Activated T-helper 2 cell treated with anti-CD3 and anti-CD28 coated beads, Interferon-gamma antibody, Interleukin-2, Interleukin-4, amounts not matched to agents 10 μg/mL and 5 μg/mL and 100 μg/mL, durations not matched to agents 14 hours and 24 hours and 36 hours (primary cell): ENCODE measurements around the gene TTC9C. TPM values are rescaled to one million over a fixed set of nuclear protein-coding genes. Genes with fewer than 3 reads are reported as not detected.
"Not testable (repeated sequence)": the region's sequence is repeated elsewhere in the genome, so short reads cannot be mapped to it uniquely, and the experiment has no call there.

Source experiments
- DNase-seq: peaks from one replicate; pipeline ENCODE4 v3.0.0; 2021; ENCODE audit warnings: low spot score
- H3K27ac Mint-ChIP-seq: one replicate; pipeline ENCODE4 v1.8.0; 2021; ENCODE audit warnings: mixed read lengths
- H3K27me3 Mint-ChIP-seq: one replicate; pipeline ENCODE4 v1.8.0; 2021; ENCODE audit warnings: low read depth, mixed read lengths
- H3K36me3 Mint-ChIP-seq: one replicate; pipeline ENCODE4 v1.8.0; 2021; ENCODE audit warnings: low read depth, mixed read lengths
- H3K4me1 Mint-ChIP-seq: one replicate; pipeline ENCODE4 v1.8.0; 2021; ENCODE audit warnings: low read depth, mixed read lengths
- H3K4me3 Mint-ChIP-seq: one replicate; pipeline ENCODE4 v1.8.0; 2021; ENCODE audit warnings: low read depth, mild to moderate bottlenecking, moderate library complexity, mixed read lengths
- H3K9me3 Mint-ChIP-seq: one replicate; pipeline ENCODE4 v1.8.0; 2021; ENCODE audit warnings: mixed read lengths
- intact Hi-C: fragments of 100-400 bp; cut with micrococcal nuclease; formaldehyde crosslinking; loops from one replicate; pipeline ENCODE4 v1.15.1; 2023
- total RNA-seq: library from RNA; stranded (reverse); gene quantifications from 2 replicates; pipeline ENCODE4 v1.2.3, GENCODE V29; 2022

The TTC9C gene
- total RNA-seq, 1 donor from 2014 or later, result 39.4 TPM

DNA sequence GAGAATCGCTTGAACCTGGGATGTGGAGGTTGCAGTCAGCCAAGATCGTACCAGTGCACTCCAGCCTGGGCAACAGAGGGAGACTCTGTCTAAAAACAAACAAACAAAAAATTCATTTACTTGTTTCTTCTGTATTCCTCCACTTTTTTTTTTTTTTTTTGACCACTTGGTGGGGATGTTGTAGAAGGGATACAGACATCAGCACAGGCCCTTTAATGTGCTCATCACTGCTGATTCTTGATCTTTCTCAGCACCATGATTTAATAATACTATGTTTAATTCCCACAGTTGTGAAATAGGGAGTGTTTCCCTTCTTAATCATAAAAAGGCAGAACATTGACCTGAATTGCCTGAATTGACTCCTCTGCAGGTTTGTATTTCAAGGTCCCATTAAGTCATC, 4.5 kb downstream of the TTC9C start:
- H3K4me3 Mint-ChIP-seq, result no peak overlapping the region
- intact Hi-C loops, result no loop called here
- H3K27ac Mint-ChIP-seq, result peak overlapping the region; percentile 6
- H3K36me3 Mint-ChIP-seq, result peaks cover 43% of the 10 kb centered on the region
- no peak for DNase-seq
- H3K27me3 Mint-ChIP-seq, result no peaks in the 10 kb centered on the region
- H3K4me1 Mint-ChIP-seq, result peaks cover 10% of the 10 kb centered on the region
- H3K9me3 Mint-ChIP-seq, result no peaks in the 10 kb centered on the region

DNA sequence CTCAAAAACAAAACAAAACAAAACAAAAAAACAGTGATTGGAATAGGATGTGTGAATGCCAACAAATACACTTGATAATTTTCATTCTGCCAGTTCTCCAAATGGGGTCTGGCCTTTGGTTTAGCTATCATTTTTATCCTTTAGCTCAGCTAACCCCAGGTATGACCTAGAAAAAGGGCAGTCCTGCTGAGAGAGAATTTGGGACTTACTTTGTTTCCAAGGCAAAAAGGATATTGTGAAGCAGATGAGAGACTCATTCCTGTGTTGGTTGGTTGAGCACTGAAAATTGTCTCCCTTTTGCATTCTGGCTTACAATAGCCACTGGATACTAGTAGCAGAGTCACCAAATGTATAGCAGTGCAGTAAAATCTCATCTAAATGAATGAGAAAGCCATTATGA, 8.9 kb downstream of the TTC9C start:
- intact Hi-C loops, result no loop called here
- H3K36me3 Mint-ChIP-seq, result peaks cover 40% of the 10 kb centered on the region
- H3K27ac Mint-ChIP-seq, result no peak overlapping the region
- no peaks in the 10 kb centered on the region for H3K9me3 Mint-ChIP-seq
- H3K27me3 Mint-ChIP-seq, result no peaks in the 10 kb centered on the region
- peaks cover 5% of the 10 kb centered on the region for H3K4me1 Mint-ChIP-seq
- DNase-seq, result no peak
- no peak overlapping the region for H3K4me3 Mint-ChIP-seq

DNA sequence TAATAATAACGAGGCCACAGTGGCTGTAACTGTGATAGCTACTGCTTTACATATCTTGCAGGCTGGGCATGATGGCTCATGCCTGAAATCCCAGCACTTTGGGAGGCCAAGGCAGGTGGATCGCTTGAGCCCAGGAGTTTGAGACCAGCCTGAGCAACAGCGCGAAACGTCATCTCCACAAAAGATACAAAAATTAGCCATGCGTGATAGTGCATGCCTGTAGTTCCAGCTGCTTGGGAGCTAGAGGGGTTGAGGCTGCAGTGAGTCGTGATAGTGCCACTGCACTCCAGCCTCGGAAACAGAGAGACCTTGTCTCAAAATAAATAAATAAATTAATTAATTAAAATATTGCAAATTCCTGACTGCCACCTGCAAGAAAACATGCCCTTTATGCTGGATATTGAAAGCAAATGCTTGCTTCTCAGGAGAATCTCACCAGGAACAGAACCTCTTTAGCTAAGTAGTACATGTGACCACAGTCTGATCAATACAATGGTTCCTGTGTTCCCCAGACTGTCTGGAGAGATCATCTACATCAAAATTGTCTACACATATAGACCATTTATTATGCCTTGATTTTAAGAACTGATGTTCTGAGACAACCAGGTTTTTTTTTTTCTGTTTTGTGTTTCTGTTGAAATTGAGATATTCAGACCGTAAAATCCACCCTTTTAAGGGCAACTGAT, 19.3 kb downstream of the TTC9C start:
- Mint-ChIP-seq H3K4me3 (no peak overlapping the region), H3K9me3 (no peaks in the 10 kb centered on the region), H3K36me3 (peaks cover 11% of the 10 kb centered on the region), H3K4me1 (peaks cover 4% of the 10 kb centered on the region), H3K27me3 (no peaks in the 10 kb centered on the region), H3K27ac (no peak overlapping the region)
- intact Hi-C loops, result no loop called here
- no peak for DNase-seq

DNA sequence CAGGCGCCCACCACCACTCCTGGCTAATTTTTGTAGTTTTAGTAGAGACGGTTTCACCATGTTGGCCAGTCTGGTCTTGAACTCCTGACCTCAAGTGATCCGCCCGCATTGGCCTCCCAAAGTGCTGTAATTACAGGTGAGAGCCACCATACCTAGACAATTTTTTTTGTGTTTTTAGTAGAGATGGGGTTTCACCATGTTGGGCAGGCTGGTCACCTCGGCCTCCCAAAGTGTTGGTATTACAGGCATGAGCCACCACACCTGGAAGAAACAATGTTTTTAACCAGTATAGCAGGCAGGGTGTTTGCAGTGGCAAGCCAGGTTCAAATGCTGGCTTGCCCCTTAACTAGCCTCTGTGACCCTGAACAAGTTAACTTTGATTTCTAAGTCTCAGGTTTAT, 21.6 kb downstream of the TTC9C start:
- H3K36me3 Mint-ChIP-seq, result peaks cover 11% of the 10 kb centered on the region
- H3K27ac Mint-ChIP-seq, H3K9me3 Mint-ChIP-seq, H3K27me3 Mint-ChIP-seq, intact Hi-C loops, H3K4me3 Mint-ChIP-seq, H3K4me1 Mint-ChIP-seq, DNase-seq: not testable (repeated sequence)

DNA sequence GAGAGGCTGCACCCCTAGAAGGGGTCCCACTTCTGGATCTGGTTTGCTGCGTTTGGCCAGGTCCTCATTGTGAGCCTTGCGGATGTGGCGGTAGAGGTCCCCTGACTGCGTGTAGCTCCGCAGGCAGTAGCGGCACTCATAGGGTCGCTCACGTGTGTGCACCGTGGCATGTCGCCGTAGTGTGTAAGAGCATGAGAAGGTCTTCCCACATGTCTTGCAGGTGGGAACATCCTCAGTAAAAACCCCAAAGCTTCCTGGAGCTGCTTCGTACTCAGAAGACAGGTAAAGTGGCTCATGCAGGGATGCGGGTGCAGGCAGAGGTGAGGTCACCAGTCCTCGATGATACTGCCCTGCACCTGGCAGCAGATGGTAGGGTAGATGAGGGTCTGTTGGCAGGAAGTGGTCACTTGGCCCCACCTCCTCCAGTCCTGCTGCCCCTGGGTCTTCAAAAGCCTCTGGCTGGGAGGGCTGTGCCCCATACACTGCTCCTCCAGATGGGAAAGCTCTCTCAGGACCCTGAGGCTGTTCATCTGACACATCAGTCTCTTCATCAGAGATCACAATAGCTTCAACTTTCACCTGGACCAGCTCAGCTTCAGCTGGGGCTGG, 24.0 kb downstream of the TTC9C start:
- intact Hi-C loops, result loop anchor here (2.0 kb wide), 1 partner anchor 23 kb away; the partner anchor contains the start of gene TTC9C
- peak overlapping the region; percentile 46 for H3K27ac Mint-ChIP-seq
- no peak overlapping the region for H3K4me3 Mint-ChIP-seq
- H3K9me3 Mint-ChIP-seq, result no peaks in the 10 kb centered on the region
- DNase-seq, result no peak
- H3K27me3 Mint-ChIP-seq, result no peaks in the 10 kb centered on the region
- H3K4me1 Mint-ChIP-seq, result peaks cover 7% of the 10 kb centered on the region
- H3K36me3 Mint-ChIP-seq, result peaks cover 11% of the 10 kb centered on the region

DNA sequence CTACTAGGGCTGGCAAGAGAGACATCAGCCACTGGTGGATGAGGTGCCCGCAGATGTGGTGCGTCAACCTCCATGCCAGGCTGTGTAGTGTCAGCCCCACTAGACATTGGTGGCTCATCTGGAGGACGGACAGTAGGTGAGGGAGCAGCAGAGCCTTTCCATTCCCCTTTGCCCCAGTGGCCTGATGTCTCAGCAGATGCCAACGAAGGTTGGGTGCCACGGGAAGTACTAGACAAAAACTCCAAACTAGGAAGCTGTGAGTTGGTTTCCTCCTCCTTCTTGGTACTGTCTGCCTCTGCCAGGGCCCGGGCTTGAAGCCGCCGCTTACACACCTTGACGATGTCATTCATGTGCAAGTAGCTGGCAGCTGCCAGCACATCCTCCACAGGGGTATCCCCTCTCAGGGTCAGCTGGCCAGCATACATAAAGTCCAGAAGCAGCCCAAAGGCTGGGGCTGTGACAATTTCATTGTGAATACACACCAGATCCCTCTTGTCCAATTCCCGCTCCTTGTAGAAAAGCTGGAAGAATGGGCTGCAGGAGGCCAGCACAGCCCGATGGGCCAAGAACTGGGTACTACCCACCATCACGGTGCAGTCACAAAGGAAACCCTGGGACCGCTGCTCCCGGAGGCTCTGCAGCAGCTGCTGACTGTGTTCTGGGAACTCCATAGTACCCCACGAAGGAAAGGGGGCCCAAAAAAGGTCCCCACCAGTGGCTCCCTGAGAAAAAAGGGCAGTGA, 24.9 kb downstream of the TTC9C start:
- Mint-ChIP-seq H3K4me1 (peaks cover 7% of the 10 kb centered on the region), H3K27ac (peak overlapping the region; percentile 93), H3K4me3 (peak overlapping the region; percentile 85), H3K27me3 (no peaks in the 10 kb centered on the region), H3K36me3 (peaks cover 11% of the 10 kb centered on the region), H3K9me3 (no peaks in the 10 kb centered on the region)
- intact Hi-C loops, result loop anchor here (1.0 to 2.0 kb wide), 2 partner anchors 8 to 24 kb away; partner anchors contain the start of genes POLR2G and TTC9C
- DNase-seq, result no peak

DNA sequence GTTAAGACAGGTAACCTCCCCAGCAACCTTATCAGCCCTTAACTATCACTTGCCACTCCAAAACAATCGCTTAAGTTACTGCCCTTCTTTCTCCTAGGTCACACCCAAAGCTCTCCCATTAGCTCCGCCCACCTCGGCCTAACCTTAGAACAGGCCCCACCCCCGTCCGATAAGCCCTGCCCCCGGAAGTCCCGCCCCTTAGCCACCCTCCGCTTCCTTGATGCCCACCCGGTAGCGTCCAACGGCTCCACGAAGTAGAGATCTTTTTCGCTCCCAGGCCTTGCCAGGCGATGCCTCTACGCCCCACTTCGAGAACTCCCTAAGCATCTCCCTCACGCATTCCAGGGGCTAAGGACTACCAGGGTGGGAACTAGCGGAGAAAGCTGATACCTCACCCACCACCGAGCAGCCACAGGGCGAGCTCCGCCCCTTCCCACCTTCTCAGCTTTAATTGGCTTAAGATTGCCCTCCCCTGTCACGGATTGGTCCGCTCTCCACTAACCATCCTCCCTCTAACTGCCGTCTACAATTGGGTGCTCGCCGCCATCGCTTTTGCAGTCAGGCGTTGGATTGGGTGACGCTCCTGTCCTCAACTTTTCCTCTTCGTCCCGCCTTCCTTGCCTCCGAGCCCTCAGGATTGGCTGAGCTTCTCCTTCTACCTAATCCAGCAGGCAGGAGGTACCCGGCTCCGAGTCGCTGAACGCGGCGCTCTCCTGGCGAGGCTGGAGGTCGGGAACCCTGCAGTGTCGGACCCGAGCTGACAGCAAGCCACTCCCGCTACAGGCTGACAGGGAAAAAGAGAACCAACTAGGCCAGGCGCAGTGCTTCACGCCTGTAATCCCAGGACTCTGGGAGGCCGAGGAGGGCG, 25.7 kb downstream of the TTC9C start, which contains the start of gene ZBTB3:
Gene ZBTB3 (minus strand): TSS at position 425 of the 868 bp plus-strand sequence. CDS start 496 bp downstream, outside the sequence.
- Mint-ChIP-seq H3K4me1 (peaks cover 5% of the 10 kb centered on the region), H3K4me3 (peak within 1 kb of the TSS; percentile 85), H3K36me3 (peaks cover 8% of the 10 kb centered on the region), H3K9me3 (no peaks in the 10 kb centered on the region), H3K27me3 (no peaks in the 10 kb centered on the region), H3K27ac (peak within 1 kb of the TSS; percentile 93)
- DNase-seq, result peak; percentile 98
- intact Hi-C loops, result loop anchor here (1.0 to 2.0 kb wide), 6 partner anchors 7 to 77 kb away; partner anchors contain the start of genes NXF1, POLR2G, TAF6L and TMEM179B

DNA sequence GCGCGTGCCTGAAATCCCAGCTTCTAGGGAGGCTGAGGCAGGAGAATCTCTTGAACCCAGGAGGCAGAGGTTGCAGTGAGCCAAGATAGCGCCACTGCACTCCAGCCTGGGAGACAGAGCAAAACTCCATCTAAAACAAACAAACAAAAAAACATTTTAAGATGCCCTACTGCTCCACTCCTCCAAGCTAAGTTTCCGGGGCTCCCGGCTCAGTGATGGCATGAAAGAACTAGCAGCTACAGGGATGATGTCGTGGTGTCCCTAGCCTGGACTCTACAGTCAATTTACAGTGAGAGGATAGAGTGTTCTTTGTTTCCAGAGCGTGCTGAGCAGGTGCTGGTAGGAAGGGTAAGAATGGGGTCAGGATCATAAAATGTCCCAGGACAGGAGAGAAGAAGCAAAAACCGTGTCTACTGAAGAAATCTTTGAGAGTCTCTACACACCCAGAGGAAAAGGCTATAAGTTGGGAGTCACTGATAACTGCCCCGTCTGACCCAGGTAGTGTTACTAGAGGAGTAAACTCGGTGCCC, 26.9 kb downstream of the TTC9C start:
- Mint-ChIP-seq H3K36me3 (peaks cover 3% of the 10 kb centered on the region), H3K27ac (no peak overlapping the region), H3K4me1 (peaks cover 3% of the 10 kb centered on the region), H3K9me3 (no peaks in the 10 kb centered on the region), H3K4me3 (peak overlapping the region; percentile 33), H3K27me3 (no peaks in the 10 kb centered on the region)
- DNase-seq, result no peak
- intact Hi-C loops, result loop anchor here (2.0 kb wide), 1 partner anchor 50 kb away; the partner anchor contains the start of gene NXF1

DNA sequence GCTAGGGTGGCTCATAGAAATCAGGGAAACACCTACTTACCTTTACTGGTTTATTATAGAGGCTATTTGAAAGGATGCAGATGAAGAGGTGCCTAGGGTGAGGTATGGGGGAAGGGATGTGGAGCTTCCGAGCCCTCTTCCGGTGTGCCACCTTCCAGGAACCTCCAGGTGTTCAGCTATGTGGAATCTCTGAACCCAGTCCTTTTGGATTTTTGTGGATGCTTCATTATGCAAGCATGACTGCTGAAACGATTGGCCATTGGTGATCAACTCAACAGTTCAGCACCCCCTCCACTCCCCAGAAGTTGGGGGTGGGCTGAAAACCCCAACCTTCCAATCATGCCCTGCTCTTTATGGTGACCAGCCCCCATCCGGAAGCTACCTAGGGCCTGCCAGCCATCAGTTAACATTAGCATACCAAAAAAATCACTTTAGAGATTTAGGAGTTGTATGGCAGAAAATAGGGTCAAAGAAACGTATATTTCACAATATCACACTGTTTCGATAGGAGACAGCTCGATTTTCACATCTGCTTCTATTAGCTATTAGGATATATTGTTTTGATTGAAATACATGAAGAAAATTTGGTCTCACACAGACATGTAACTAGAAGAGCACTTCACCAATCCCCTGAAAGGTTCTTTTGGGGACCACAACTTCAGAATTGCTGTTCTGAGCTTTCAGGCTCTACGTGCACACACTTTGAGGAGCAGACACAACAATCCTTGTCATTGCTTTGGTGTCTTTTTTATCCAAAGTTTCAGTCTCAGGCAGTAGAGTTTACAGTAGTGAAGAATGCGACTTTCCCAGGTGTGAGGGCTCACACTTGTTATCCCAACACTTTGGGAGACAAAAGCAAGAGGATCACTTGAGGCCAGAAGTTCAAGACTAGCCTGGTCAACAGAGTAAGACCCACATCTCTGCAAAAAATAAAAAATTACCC, 29.8 kb downstream of the TTC9C start:
- Mint-ChIP-seq H3K4me1 (peaks cover 11% of the 10 kb centered on the region), H3K9me3 (no peaks in the 10 kb centered on the region), H3K27me3 (no peaks in the 10 kb centered on the region), H3K27ac (no peak overlapping the region), H3K4me3 (no peak overlapping the region), H3K36me3 (peaks cover 6% of the 10 kb centered on the region)
- no peak for DNase-seq
- intact Hi-C loops, result no loop called here

DNA sequence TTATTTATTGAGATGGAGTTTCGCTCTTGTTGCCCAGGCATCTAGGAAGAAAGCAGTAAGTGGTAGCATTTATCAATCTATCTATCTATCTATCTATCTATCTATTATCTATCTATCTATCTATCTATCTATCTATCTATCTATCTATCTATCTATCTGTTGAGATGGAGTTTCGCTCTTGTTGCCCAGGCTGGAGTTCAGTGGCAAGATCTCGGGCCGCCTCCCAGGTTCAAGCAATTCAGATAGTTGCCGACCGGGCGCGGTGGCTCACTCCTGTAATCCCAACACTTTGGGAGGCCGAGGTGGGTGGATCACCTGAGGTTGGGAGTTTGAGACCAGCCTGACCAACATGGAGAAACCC, 32.6 kb downstream of the TTC9C start:
- H3K27me3 Mint-ChIP-seq, DNase-seq: not testable (repeated sequence)
- peak overlapping the region; percentile 60 for H3K27ac Mint-ChIP-seq

DNA sequence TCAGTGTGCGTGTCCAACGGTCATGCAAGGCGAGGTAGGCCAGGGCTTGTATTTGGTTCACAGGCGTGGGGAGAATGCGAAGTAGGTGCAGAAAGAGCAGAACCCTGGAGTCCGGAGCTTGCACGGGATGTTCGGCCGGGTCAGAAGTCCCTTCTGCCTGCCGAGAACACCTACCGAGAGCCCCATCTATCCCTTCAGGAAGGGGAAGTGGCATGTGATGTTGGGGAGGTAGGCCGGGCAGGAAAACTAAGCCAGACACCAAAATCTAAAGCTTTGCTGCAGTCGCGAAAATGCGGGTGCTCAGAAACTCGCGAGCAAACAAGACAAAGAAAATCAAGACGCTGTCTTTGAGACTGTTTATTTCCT, 42.5 kb downstream of the TTC9C start:
- peaks cover 29% of the 10 kb centered on the region for H3K36me3 Mint-ChIP-seq
- H3K9me3 Mint-ChIP-seq, result no peaks in the 10 kb centered on the region
- intact Hi-C loops, result loop anchor here (1.0 to 5.0 kb wide), 7 partner anchors 9 to 178 kb away; partner anchors contain the start of genes HNRNPUL2, POLR2G, TMEM179B and TUT1
- peaks cover 13% of the 10 kb centered on the region for H3K4me1 Mint-ChIP-seq
- H3K27me3 Mint-ChIP-seq, result no peaks in the 10 kb centered on the region
- peak overlapping the region; percentile 92 for H3K27ac Mint-ChIP-seq
- H3K4me3 Mint-ChIP-seq, result peak overlapping the region; percentile 88
- peak; percentile 33 for DNase-seq

More for the DNA sequence above, 32.6 kb downstream of the TTC9C start:
- H3K9me3 Mint-ChIP-seq, result not testable (repeated sequence)
- intact Hi-C loops, result loop anchor here (1.0 kb wide), 2 partner anchors 8 to 10 kb away; partner anchors contain the start of gene TAF6L
- Mint-ChIP-seq H3K4me3 (peak overlapping the region; percentile 91), H3K36me3 (peaks cover 17% of the 10 kb centered on the region), H3K4me1 (peaks cover 11% of the 10 kb centered on the region)
